Mesodermal cell (in vitro differentiated cells): ENCODE measurements around the gene SHTN1.

ENCODE experiments used
- H3K27ac ChIP-seq: 2 replicates; pipeline ENCODE4 v1.7.0; 2013; ENCODE audit warnings: mild to moderate bottlenecking, low read depth, low read length, moderate library complexity; ENCODE audit not compliant: severe bottlenecking
- H3K36me3 ChIP-seq: 2 replicates; pipeline ENCODE4 v1.7.1; 2013; ENCODE audit warnings: mild to moderate bottlenecking, low read length, moderate library complexity; ENCODE audit not compliant: control insufficient read depth, insufficient read depth
- H3K4me1 ChIP-seq: one replicate; pipeline ENCODE4 v1.7.1; 2013; ENCODE audit warnings: mild to moderate bottlenecking, low read length; ENCODE audit not compliant: insufficient read depth, control insufficient read depth, poor library complexity, severe bottlenecking
- H3K4me3 ChIP-seq: 2 replicates; pipeline ENCODE4 v1.7.0; 2013; ENCODE audit warnings: low read length, control low read depth, mild to moderate bottlenecking; ENCODE audit not compliant: insufficient read depth, poor library complexity, severe bottlenecking; ENCODE audit errors: extremely low read depth
- H3K9me3 ChIP-seq: 2 replicates; pipeline ENCODE4 v1.7.1; 2013; ENCODE audit warnings: mild to moderate bottlenecking, low read length, moderate library complexity; ENCODE audit not compliant: control insufficient read depth
- WGBS, 2 experiments: methylation state at CpG; one replicate each; pipeline ENCODE4 v1.1.5; 2013; ENCODE audit warnings: missing lambda C conversion rate in 2 of 2; ENCODE audit not compliant: insufficient coverage in 2 of 2; 5-methylcytosine and 5-hydroxymethylcytosine counted together

SHTN1 gene

GRCh38 chr10:116835658-116836057 lies 169.3 kb downstream of the SHTN1 start:
- H3K4me3 ChIP-seq: no peak overlapping the region
- H3K4me1 ChIP-seq: peaks cover 4% of the 10 kb centered on the region
- no peaks in the 10 kb centered on the region for H3K9me3 ChIP-seq
- no peak overlapping the region for H3K27ac ChIP-seq
- WGBS, 2 experiments: 52 to 57% methylated on average over 4 to 7 of the region's 7 CpGs
- no peaks in the 10 kb centered on the region for H3K36me3 ChIP-seq

- WGBS, 2 experiments: 55 to 62% methylated on average over 12 of the region's 17 CpGs
- Histone ChIP-seq H3K27ac (no peak overlapping the region), H3K4me3 (no peak overlapping the region), H3K9me3 (no peaks in the 10 kb centered on the region), H3K4me1 (peaks cover 3% of the 10 kb centered on the region), H3K36me3 (no peaks in the 10 kb centered on the region)
Measured at GRCh38 chr10:116833986-116834985, 170.7 kb downstream of the SHTN1 start.

- no peaks in the 10 kb centered on the region for H3K4me1 ChIP-seq
- no peak overlapping the region for H3K27ac ChIP-seq
- WGBS, 2 experiments: 84 to 95% methylated on average over 7 to 9 of the region's 10 CpGs
- no peak overlapping the region for H3K4me3 ChIP-seq
- H3K9me3 ChIP-seq: no peaks in the 10 kb centered on the region
- H3K36me3 ChIP-seq: no peaks in the 10 kb centered on the region
Measured at GRCh38 chr10:116831790-116832189, 173.2 kb downstream of the SHTN1 start.
